DOHH2 (cell line): ENCODE measurements around the gene RRP7A.
"Not testable (repeated sequence)": the region's sequence is repeated elsewhere in the genome, so short reads cannot be mapped to it uniquely, and the experiment has no call there.

Source experiments
- H3F3A ChIP-seq: fragments of 200-600 bp; sonication (generic), shearing (Covaris generic); 2 replicates; pipeline ENCODE4 v1.6.0; 2016; ENCODE audit warnings: antibody characterized with exemption, mild to moderate bottlenecking; ENCODE audit not compliant: control insufficient read depth, insufficient read depth
- H3K27ac ChIP-seq: fragments of 200-600 bp; sonication (generic); 2 replicates; pipeline ENCODE4 v1.5.1; 2014; ENCODE audit warnings: low read depth, mild to moderate bottlenecking, low read length, moderate library complexity
- H3K27me3 ChIP-seq: fragments of 200-600 bp; sonication (generic); 2 replicates; pipeline ENCODE4 v1.6.1; 2014; ENCODE audit warnings: mild to moderate bottlenecking, low read length, mixed read lengths; ENCODE audit not compliant: control insufficient read depth
- H3K36me3 ChIP-seq: fragments of 200-600 bp; sonication (generic); 2 replicates; pipeline ENCODE4 v1.6.1; 2014; ENCODE audit warnings: mild to moderate bottlenecking, low read length, moderate library complexity, mixed read lengths; ENCODE audit not compliant: control insufficient read depth
- H3K4me1 ChIP-seq: fragments of 200-600 bp; sonication (generic); 2 replicates; pipeline ENCODE4 v1.6.1; 2014; ENCODE audit warnings: mild to moderate bottlenecking, low read length, mixed read lengths; ENCODE audit not compliant: control insufficient read depth
- H3K4me2 ChIP-seq: fragments of 200-600 bp; sonication (generic); 2 replicates; pipeline ENCODE4 v1.6.0; 2014; ENCODE audit warnings: mild to moderate bottlenecking, low read length, moderate library complexity
- H3K4me3 ChIP-seq: fragments of 200-600 bp; sonication (generic); 2 replicates; pipeline ENCODE4 v1.5.1; 2014; ENCODE audit warnings: mild to moderate bottlenecking, low read length, mixed read lengths
- H3K79me2 ChIP-seq: fragments of 200-600 bp; sonication (generic); 2 replicates; pipeline ENCODE4 v1.6.1; 2014; ENCODE audit warnings: mild to moderate bottlenecking, low read length, mixed read lengths; ENCODE audit not compliant: control insufficient read depth
- H3K9me2 ChIP-seq: fragments of 200-600 bp; sonication (generic); replicated peaks from 2 replicates; pipeline ENCODE4 v1.6.1; 2014; ENCODE audit warnings: mild to moderate bottlenecking, low read length, mixed read lengths; ENCODE audit not compliant: control insufficient read depth
- H3K9me3 ChIP-seq: fragments of 200-600 bp; sonication (generic); 2 replicates; pipeline ENCODE4 v1.6.1; 2014; ENCODE audit warnings: antibody characterized with exemption, low read length, mixed read lengths; ENCODE audit not compliant: control insufficient read depth, insufficient read depth
- H4K20me1 ChIP-seq: fragments of 200-600 bp; sonication (generic); 2 replicates; pipeline ENCODE4 v1.6.0; 2014; ENCODE audit warnings: low read depth, mild to moderate bottlenecking, antibody characterized with exemption, low read length, moderate library complexity; ENCODE audit not compliant: control insufficient read depth, insufficient read depth
- CTCF ChIP-seq: fragments of 200-600 bp; sonication (generic); IDR thresholded peaks from one replicate; pipeline ENCODE4 v1.5.1; 2014; ENCODE audit warnings: antibody characterized with exemption, mild to moderate bottlenecking, low read depth, low read length; ENCODE audit not compliant: poor library complexity, severe bottlenecking
- EZH2phosphoT487 ChIP-seq: fragments of 200-600 bp; sonication (generic); IDR thresholded peaks from 2 replicates; pipeline ENCODE4 v1.6.1; 2017; ENCODE audit warnings: borderline replicate concordance, mild to moderate bottlenecking, antibody characterized with exemption, low read length, moderate library complexity, mixed read lengths

RRP7A gene

GRCh38 chr22:42519525-42520401 is at the start of gene RRP7A:
Gene RRP7A, minus strand, starts transcription at chr22:42519796. Its CDS starts 10 bp downstream, at chr22:42519786.
- Histone ChIP-seq H3K36me3 (peaks cover 41% of the 10 kb centered on the region), H3K79me2 (peaks cover 52% of the 10 kb centered on the region), H4K20me1 (peaks cover 8% of the 10 kb centered on the region), H3K9me2 (no peaks in the 10 kb centered on the region), H3K4me1 (peaks cover 29% of the 10 kb centered on the region), H3K27ac (peak within 1 kb of the TSS; percentile 74), H3K9me3 (no peaks in the 10 kb centered on the region), H3K4me3 (peak within 1 kb of the TSS; percentile 77), H3F3A (peaks cover 9% of the 10 kb centered on the region), H3K4me2 (peak within 1 kb of the TSS; percentile 97), H3K27me3 (no peaks in the 10 kb centered on the region)
- TF ChIP-seq EZH2phosphoT487 (no peak), CTCF (no peak)

GRCh38 chr22:42567950-42568349 is 48.4 kb upstream of the RRP7A start:
- Histone ChIP-seq H3K4me1 (peaks cover 13% of the 10 kb centered on the region), H3F3A (peaks cover 32% of the 10 kb centered on the region)
- H3K27me3 ChIP-seq, H3K79me2 ChIP-seq, H3K4me3 ChIP-seq, H3K36me3 ChIP-seq, H3K27ac ChIP-seq, H3K9me3 ChIP-seq, H3K9me2 ChIP-seq, H3K4me2 ChIP-seq, H4K20me1 ChIP-seq: not testable (repeated sequence)

- H3K36me3 ChIP-seq = peaks cover 5% of the 10 kb centered on the region
- H3F3A ChIP-seq = peaks cover 21% of the 10 kb centered on the region
- no peaks in the 10 kb centered on the region for H3K9me2 ChIP-seq
- H3K4me2 ChIP-seq = no peak overlapping the region
- TF ChIP-seq CTCF = no peak
- TF ChIP-seq EZH2phosphoT487 = no peak
- no peaks in the 10 kb centered on the region for H3K27me3 ChIP-seq
- no peak overlapping the region for H3K27ac ChIP-seq
- H3K9me3 ChIP-seq = no peaks in the 10 kb centered on the region
- no peaks in the 10 kb centered on the region for H4K20me1 ChIP-seq
- H3K79me2 ChIP-seq = peaks cover 4% of the 10 kb centered on the region; the same call in 1 of the 2 replicates
- H3K4me3 ChIP-seq = no peak overlapping the region
- H3K4me1 ChIP-seq = peaks cover 33% of the 10 kb centered on the region
Measured at GRCh38 chr22:42565956-42566355, 46.4 kb upstream of the RRP7A start.

GRCh38 chr22:42564699-42565098 is 45.1 kb upstream of the RRP7A start:
- Histone ChIP-seq H3K27me3 (no peaks in the 10 kb centered on the region), H3K4me3 (no peak overlapping the region), H3F3A (peaks cover 21% of the 10 kb centered on the region), H3K79me2 (peaks cover 4% of the 10 kb centered on the region; the same call in 1 of the 2 replicates), H3K36me3 (peaks cover 5% of the 10 kb centered on the region), H3K9me2 (no peaks in the 10 kb centered on the region), H3K4me2 (no peak overlapping the region), H4K20me1 (no peaks in the 10 kb centered on the region), H3K9me3 (no peaks in the 10 kb centered on the region), H3K4me1 (peaks cover 34% of the 10 kb centered on the region), H3K27ac (no peak overlapping the region)
- TF ChIP-seq CTCF (no peak), EZH2phosphoT487 (no peak)

- not testable (repeated sequence) for H3K9me2 ChIP-seq, H4K20me1 ChIP-seq, H3K27me3 ChIP-seq, H3K79me2 ChIP-seq, H3K4me3 ChIP-seq, H3K27ac ChIP-seq, H3K36me3 ChIP-seq, H3K4me2 ChIP-seq, H3K9me3 ChIP-seq
- Histone ChIP-seq H3F3A (peaks cover 18% of the 10 kb centered on the region), H3K4me1 (peaks cover 34% of the 10 kb centered on the region)
Measured at GRCh38 chr22:42563943-42564342, 44.3 kb upstream of the RRP7A start.
